HG02970 (cell line): ENCODE results near the gene GBF1.
A peak's percentile ranks its signal among the peaks of the same experiment; 100 is the strongest.

Source experiments
- ATAC-seq: cut with Tn5 transposase; IDR thresholded peaks from one replicate; pipeline ENCODE4 v1.9.1; 2021; ENCODE audit warnings: mild to moderate bottlenecking, moderate library complexity, moderate number of reproducible peaks; ENCODE audit not compliant: unreplicated experiment, low FRiP score

GBF1 gene

GRCh38 chr10:102389894-102390293 lies 144.6 kb downstream of the GBF1 start:
- ATAC-seq, result no peak

- ATAC-seq, result no peak
These were observed 147.0 kb downstream of the GBF1 start for GRCh38 chr10:102392306-102392705.

DNA sequence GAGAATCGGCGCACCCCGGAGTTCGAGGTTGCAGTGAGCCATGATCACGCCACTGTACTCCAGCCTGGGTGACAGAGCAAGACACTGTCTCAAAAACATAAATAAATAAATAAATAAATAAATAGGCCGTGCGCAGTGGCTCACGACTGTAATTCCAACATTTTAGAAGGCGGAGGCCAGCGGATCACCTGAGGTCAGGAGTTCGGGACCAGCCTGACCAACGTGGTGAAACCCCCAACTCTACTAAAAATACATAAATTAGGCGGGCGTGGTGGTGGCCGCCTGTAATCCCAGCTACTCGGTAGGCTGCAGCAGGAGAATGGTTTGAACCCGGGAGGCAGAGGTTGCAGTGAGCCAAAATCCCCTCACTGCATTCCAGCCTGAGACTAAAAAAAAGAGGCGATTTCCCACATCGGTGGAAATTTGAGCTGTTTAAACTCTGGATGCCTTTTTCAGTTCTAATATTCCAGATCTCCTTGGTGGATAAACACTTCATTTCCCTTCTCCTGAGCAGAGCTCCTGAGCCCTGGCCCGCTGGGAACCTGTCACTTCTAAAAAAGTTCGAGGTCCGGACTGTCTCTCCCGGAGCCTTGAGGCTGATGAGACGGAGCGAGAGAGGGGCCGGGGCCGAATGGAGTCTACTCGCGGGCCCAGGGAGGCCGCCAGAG lies 148.2 kb downstream of the GBF1 start:
- no peak for ATAC-seq

DNA sequence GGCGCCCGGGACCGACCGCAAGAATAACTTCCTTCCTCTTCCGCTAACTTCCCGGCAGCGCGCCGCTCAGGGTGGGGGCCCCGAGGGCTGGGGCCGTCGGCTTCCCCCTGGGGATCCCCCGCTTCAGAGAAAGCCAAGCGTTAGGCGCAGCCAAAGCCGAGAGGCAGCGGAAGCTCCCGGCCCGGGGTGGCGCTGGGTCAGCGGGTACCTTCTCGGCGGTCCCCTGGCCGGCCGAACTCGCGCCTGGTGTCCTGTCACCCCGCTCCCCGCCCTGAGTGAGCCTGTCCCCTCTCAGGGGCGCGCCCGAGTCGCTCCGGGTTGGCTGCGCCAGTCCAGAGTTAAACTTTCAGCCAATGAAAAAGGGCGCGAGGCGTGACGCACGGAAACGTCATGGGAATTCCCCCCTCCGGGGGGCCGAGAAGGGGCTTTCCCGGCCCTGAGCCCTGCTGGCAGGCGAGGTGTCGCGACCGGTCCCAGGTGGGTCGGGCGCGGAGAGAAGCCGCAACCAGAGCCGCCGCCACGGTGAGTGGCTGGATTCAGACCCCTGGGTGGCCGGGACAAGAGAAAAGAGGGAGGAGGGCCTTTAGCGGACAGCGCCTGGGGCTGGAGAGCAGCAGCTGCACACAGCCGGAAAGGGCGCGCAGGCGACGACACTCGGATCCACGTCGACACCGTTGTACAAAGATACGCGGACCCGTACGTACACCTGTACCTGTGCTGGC lies 148.9 kb downstream of the GBF1 start:
- ATAC-seq, result peak; percentile 83

GRCh38 chr10:102394801-102395399 lies 149.6 kb downstream of the GBF1 start:
- peak; percentile 8 for ATAC-seq

DNA sequence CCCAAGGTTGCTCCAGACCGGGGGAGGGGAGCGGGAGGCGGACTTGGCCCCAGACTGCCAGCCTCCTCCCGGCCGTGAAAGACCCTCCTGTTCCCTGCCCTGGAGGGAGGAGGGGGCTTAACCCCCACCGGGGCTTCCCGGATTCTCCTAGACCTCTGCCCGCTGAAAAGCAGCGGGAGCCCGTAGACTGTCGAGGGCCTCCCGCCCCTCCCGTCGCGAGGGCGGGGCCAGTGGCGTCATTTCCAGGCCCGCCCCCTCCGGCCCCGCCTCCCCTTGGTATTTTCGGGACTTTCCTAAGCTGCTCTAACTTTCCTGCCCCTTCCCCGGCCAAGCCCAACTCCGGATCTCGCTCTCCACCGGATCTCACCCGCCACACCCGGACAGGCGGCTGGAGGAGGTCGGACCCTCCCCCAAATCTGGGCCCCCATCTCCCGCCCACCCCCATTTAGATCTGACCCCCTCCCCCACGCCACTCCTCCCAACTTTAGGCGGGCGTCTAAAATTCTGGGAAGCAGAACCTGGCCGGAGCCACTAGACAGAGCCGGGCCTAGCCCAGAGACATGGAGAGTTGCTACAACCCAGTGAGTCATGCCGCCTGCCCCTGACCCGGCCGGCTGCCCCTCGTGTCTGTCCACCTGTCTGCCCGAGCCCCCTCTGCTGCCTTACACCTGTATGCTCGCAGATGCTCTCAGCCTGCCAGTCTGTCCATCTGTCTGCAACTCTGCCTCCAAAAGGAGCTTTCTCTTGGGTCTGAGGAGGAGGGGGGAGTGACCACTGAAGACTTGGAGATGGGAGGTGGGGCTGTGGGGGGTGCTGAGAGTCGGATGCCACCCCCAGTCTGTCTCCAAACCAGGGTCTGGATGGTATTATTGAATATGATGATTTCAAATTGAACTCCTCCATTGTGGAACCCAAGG lies 150.3 kb downstream of the GBF1 start, which contains the start of gene NFKB2:
TSS of gene NFKB2 (plus strand) at position 306 of the 917 bp plus-strand sequence. CDS start at position 561, 255 bp downstream.
- peak; percentile 24 for ATAC-seq

GRCh38 chr10:102396317-102396650 lies 151.0 kb downstream of the GBF1 start:
- ATAC-seq, result no peak

DNA sequence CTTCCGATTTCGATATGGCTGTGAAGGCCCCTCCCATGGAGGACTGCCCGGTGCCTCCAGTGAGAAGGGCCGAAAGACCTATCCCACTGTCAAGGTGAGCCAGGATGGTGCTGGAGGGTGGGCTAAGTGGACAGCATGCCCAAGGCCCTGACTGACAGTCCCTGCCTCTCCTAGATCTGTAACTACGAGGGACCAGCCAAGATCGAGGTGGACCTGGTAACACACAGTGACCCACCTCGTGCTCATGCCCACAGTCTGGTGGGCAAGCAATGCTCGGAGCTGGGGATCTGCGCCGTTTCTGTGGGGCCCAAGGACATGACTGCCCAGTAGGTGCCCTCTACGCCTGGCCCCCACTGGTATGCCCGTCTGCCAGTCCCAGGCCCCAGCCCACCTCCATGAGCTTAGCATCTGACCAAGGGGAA lies 151.4 kb downstream of the GBF1 start:
- no peak for ATAC-seq

DNA sequence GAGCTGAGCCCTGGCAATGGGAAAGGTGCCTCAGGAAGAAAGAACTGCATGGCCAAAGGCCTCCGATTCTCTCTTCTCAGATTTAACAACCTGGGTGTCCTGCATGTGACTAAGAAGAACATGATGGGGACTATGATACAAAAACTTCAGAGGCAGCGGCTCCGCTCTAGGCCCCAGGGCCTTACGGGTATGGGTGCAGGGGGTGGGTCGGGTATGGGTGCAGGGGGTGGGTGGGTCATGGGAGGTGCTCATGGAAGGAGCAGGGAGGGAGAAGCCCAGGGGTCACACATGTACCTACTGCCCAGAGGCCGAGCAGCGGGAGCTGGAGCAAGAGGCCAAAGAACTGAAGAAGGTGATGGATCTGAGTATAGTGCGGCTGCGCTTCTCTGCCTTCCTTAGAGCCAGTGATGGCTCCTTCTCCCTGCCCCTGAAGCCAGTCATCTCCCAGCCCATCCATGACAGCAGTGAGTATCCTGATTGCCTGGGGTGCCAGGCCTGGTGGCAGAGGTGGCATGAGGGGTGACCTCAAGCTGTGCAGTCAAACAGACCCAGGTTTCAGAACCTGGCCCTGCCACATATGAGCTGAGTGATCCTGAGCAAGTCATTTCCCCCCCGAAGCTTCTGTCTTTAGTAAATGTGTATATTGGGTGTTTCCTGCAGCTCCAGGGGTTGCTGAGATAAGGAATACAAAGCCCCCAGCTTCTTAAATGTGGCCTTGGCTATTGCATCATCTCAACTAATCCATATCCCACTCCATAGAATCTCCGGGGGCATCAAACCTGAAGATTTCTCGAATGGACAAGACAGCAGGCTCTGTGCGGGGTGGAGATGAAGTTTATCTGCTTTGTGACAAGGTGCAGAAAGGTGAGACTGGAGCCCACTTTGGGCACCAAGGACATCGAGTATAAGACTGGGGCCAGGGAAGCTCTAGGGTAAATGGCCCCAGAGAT lies 152.2 kb downstream of the GBF1 start:
- no peak for ATAC-seq

DNA sequence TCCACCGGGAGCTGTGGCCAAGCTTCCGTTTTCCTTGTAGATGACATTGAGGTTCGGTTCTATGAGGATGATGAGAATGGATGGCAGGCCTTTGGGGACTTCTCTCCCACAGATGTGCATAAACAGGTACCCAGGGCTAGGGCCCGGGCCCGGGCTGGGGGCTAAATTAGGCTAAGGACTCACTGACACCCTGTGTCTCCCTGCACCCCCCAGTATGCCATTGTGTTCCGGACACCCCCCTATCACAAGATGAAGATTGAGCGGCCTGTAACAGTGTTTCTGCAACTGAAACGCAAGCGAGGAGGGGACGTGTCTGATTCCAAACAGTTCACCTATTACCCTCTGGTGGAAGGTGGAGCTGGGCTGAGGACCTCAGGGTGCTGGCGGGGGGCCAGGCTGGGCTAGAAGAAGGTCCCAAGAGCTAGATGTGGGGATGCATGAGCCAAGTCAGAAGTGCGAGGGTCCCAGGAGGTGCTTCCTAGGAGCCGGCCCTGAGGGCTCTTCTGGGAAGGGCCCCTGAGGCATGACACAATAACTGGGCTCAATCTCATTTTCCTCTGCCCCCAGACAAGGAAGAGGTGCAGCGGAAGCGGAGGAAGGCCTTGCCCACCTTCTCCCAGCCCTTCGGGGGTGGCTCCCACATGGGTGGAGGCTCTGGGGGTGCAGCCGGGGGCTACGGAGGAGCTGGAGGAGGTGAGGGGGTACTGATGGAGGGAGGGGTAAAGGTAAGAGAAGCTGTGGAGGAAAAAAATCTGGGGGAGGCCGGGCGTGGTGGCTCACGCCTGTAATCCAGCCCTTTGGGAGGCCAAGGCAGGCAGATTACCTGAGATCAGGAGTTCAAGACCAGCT lies 153.1 kb downstream of the GBF1 start:
- no peak for ATAC-seq

DNA sequence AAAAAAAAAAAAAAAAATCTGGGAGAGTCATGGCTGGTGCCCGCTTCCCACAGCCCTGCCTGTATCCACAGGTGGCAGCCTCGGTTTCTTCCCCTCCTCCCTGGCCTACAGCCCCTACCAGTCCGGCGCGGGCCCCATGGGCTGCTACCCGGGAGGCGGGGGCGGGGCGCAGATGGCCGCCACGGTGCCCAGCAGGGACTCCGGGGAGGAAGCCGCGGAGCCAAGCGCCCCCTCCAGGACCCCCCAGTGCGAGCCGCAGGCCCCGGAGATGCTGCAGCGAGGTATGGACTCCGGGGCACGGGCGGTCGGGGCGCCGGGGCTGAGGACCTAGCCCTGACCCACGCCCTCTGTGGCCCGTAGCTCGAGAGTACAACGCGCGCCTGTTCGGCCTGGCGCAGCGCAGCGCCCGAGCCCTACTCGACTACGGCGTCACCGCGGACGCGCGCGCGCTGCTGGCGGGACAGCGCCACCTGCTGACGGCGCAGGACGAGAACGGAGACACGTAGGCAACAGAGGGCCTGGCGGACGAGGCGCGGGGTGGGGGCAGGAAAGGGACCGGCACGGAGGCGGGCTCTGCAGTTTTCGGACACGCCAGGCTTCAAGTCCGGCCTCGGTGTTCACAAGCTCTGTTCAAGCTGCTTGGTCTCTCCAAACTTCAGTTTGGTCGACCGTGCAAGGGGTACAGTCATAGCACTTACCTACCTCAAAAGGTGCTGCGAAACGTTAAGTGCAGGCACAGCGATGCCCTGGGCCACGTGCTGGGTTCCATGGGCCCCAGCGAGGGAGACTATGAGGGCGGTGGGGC lies 154.1 kb downstream of the GBF1 start:
- peak; percentile 42 for ATAC-seq

- ATAC-seq, result no peak
These were observed 154.7 kb downstream of the GBF1 start for GRCh38 chr10:102400076-102400475.

GRCh38 chr10:102400598-102401341 lies 155.4 kb downstream of the GBF1 start:
- ATAC-seq, result no peak

GRCh38 chr10:102401342-102401654 lies 156.0 kb downstream of the GBF1 start:
- no peak for ATAC-seq

- ATAC-seq, result no peak
These were observed 156.6 kb downstream of the GBF1 start for GRCh38 chr10:102401735-102402511.

- no peak for ATAC-seq
These were observed 157.2 kb downstream of the GBF1 start for GRCh38 chr10:102402512-102402896.

DNA sequence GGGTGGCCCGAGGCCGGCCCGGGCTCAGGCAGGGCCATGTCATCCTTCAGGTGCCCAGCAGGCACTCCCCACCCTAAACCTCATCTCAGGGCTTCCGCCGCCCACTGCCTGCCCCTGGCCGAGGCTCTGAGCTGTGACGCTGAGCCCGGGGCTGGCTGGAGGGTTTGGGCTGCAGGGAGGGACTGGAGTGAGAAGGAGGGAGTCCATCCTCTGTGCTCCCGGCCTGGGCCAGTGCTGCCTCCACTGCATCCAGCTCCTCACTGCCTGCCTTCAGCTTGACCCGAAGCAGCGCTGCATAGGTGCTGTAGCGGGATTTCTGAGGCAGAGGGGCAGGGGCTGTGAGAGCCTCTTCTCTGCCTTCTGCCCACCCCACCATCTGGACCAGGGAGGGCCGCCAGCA lies 157.8 kb downstream of the GBF1 start:
- no peak for ATAC-seq
